GM10847 (cell line): ENCODE data around the gene HOXA2.

Experiments
- POLR2A ChIP-seq: IDR thresholded peaks from 2 replicates; pipeline ENCODE4 v1.6.1; 2011; ENCODE audit not compliant: insufficient read length; ENCODE audit errors: extremely low read depth

The HOXA2 gene

GRCh38 chr7:27143950-27144780 is 41.7 kb upstream of the HOXA2 start:
- no peak for TF ChIP-seq POLR2A

DNA sequence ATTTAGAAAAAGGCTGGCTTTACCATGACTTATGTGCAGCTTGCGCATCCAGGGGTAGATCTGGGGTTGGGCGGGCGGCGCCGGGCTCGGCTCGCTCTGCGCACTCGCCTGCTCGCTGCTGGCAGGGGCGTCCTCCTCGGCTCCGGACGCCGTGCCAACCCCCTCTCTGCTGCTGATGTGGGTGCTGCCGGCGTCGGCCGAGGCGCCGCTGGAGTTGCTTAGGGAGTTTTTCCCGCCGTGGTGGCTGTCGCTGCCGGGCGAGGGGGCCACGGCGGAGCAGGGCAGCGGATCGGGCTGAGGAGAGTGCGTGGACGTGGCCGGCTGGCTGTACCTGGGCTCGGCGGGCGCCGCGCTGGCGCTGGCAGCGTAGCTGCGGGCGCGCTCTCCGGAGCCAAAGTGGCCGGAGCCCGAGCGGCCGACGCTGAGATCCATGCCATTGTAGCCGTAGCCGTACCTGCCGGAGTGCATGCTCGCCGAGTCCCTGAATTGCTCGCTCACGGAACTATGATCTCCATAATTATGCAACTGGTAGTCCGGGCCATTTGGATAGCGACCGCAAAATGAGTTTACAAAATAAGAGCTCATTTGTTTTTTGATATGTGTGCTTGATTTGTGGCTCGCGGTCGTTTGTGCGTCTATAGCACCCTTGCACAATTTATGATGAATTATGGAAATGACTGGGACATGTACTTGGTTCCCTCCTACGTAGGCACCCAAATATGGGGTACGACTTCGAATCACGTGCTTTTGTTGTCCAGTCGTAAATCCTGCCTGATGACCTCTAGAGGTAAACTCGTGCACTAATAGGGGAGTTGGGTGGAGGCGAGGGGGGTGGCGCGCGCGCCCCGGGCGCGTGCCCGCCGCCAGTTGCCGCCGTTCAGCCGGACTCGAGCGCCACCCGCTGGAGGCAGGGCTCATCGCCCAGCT is 40.8 kb upstream of the HOXA2 start, which contains the start of gene HOXA5:
HOXA5 (minus strand) TSS at position 659 of the 927 bp plus-strand sequence; CDS start at position 585, 74 bp downstream.
- no peak for TF ChIP-seq POLR2A

DNA sequence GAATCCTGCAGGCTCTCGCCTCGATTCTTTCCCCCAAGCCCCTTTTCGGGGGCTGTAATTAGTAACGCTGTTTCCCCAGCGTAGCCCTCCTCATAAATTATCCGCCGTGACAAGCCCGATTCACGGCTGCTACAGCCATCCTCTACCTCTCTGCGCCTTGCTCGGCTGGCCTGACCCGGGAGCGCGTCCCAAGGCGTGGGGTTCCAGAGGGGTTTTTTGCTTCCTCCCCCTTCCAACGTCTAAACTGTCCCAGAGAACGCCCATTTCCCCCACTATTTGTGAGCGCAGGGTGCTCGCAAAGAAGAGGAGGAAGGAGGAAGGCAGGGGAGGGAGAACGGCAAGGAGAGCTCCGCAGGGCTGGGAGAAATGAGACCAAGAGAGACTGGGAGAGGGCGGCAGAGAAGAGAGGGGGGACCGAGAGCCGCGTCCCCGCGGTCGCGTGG is 40.1 kb upstream of the HOXA2 start:
- no peak for TF ChIP-seq POLR2A

DNA sequence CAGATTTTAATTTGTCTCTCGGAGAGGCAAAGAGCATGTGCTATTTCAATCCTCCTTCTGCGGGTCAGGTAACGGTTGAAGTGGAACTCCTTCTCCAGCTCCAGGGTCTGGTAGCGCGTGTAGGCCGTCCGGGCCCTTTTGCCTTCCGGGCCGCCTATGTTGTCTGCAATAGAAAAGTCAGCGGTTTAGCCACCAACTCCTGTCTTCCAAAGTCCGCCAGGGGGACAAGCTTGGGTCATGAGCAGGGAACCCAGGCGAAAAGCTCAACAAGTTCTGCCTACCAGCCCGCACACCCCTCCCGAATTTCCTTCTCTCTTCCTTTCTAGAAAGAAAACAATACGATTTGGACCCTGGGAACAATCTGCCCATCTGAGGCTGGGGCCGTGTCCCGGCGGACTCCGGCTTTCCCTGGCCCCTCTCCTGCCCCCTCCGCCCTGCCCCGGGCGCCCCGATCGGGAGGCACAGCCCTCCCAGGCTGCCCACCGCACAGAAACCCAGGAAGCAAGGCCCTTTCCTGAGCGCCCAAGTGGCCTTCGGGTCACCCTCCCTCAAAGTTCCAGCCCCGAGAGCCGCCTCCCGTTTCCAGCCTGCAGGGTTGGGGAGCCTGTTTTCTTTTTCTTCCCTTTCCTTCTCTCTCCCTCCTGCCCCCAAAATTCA is 39.6 kb upstream of the HOXA2 start:
- TF ChIP-seq POLR2A, result no peak

DNA sequence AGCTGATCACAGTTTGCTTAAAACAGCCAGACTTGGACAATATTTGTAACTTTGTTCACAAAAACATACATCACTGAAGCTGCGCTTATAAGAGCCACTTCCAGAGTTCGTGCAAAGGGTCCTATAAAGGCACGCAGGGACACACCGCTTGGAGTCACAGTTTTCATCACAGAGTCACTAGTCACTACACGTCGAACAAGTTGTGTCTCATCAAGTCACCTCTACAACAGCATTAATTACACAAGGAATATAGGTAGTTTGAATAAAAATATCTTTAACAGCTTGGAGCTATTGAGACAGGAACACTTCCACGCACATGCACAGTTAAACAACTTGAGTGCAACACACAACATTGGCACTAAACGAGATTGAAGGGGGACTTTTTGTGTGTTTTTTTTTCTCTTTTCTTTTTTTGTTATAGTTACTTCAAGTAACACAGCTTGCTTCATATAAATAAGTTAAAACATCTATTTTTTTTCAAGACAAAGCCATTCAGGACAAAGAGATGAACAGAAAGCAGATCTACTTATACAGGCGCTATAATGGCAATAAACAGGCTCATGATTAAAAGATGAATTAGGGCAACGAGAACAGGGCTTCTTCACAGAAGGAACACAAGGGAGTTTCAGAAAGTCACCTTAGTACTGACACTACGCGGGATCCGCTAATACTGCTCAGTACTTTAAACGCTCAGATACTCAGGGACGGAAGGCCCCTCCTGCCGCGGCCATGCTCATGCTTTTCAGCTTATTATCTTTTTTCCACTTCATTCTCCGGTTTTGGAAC is 38.8 kb upstream of the HOXA2 start:
- TF ChIP-seq POLR2A, result no peak

DNA sequence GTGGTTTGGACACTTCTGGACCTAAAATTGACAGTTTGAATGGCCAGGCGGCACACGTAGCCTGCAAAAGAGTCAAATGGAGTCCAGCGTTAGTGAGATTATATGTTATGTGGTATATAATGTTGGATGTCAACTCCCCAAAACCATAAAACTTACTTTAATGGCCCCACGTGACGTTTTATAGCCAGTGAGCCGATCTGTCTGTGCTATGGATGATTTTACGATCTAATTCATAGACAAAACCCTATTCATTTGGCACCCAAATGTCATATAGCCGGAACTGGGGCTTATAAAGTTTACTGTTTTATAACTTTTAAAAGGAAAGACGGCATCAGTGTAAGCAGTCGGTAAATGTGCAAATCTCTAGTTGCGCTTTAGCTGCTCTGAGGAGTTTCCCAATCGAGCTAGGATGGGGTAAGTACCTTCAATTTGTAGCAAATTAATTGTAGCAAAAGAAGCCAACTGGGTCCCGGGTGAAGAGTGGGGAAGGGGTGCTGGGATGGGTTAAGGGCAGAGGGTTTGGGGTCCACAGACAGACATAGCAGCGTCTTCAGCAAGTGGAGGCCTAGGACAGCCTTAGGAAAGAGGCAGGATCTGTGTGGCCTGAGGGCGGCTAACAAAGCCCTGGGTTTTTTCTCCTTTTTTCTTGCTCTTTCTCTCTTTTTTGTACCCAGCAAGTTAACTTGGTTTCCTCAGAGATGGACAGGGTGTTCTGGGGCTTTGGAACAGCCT is 37.8 kb upstream of the HOXA2 start:
- TF ChIP-seq POLR2A, result no peak

DNA sequence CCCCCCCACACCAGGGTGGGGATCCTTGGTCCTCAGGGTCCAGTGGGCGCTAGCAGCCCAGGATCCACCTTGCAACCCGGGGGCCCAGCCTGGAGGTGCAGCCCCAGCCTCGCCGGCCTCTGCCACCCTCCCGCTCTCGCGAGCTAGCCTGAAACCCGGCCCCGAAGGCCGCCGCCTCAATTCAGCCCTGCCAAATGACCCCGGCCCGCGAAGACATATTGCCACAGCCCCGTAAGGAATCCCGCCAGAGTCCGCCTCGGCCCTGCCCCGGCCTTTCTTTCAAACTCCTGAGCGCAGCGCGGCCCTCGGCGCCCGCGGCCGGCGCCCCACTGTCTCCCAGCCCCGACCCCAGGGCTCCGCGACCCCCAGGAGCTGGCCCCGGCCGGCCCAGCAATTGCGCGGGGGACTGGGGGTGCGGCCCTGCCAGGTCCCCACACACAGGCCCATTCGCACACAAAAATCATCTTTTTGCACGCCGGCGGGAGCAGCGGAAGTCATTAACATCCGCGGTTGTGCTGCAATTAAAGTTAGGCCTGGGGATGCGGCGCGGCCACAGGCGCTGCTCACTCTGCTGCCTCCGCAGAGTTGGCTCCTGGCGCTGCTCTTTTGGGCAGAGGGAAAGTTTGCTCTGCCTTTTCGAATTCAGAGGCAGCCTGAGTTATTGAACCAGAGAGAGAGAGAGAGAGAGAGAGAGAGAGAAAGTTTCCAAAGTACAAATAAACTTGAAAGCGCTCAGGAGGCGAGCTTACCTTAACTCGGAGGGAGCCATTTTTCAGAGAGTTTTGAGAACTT is 37.0 kb upstream of the HOXA2 start:
- no peak for TF ChIP-seq POLR2A

DNA sequence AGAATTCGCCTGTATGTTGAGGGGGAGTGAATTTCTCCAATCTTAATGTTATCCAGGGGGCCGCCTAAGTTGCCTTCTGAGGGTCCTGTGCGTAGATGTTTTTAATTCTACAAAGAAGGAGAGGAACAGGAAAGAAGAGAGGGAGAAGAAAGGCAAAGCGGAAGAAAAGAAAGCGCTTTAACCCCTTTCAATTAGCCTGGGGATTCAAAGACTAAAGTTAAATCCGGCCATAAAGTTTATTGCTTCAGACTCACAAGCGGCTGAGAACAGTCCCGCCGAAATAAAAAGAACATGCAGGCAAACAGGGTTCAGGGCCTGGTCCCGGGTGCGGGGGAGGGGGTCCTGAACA is 36.5 kb upstream of the HOXA2 start:
- no peak for TF ChIP-seq POLR2A

- no peak for TF ChIP-seq POLR2A
Measured at GRCh38 chr7:27138472-27138871, 36.0 kb upstream of the HOXA2 start.

GRCh38 chr7:27137640-27138315 is 35.3 kb upstream of the HOXA2 start:
- no peak for TF ChIP-seq POLR2A

DNA sequence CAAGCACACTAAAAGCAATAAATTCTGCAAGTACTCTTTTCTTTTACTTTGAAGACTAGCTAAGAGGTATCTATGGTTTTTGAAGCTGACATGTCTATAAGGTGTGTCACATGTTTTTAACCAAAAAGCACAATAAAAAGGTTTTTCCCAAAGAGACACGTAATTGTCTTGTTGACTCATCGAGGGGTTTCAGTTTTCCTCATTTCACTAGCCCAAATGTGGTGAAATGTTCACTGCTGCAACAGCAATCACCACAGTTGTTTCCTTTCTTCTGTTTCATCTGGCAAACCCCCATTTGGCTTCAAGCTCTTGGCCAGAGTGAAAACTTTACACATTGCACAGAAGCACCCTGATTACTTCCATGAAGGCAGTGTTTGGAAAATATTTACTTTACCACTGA is 31.9 kb upstream of the HOXA2 start:
- TF ChIP-seq POLR2A, result no peak

- no peak for TF ChIP-seq POLR2A
Measured at GRCh38 chr7:27133409-27134231, 31.1 kb upstream of the HOXA2 start.
